Esophagus mucosa (tissue), 1 donor: ENCODE results near the gene DKK3. TPM values are rescaled to one million over a fixed set of nuclear protein-coding genes. Genes with fewer than 3 reads are reported as not detected.
A peak's percentile ranks its signal among the peaks of the same experiment; 100 is the strongest.

Source experiments
- ATAC-seq: fragments of 200-7000 bp; cut with Tn5 transposase; one replicate; pipeline ENCODE4 v1.9.1; 2020
- total RNA-seq: library from RNA; stranded (reverse); gene quantifications from one replicate; pipeline ENCODE4 v1.2.4, GENCODE V29; 2023
- donor health status: DM: yes; HTN: yes; CAD: no.

The DKK3 gene
- total RNA-seq, 1 donor from 2014 or later = 21.2 TPM

DNA sequence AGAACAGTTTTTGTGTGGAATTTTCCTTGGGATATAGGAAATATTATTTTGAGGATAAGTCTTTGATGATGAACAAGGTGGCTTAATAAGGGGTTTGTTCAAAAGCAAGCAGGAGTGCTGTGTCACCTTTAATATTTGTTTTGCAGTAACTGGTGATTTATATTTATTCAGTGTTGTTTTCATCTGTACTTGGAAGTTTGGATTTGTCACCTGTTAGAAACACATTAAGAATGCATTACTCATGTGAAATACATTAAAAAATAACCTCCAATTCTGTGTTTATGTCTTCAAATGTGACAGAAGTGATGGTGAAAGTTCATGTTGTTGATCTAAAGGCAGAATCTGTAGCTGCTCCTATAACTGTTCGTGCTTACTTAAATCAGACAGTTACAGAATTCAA lies 70.5 kb downstream of the DKK3 start:
- ATAC-seq = no peak

- ATAC-seq = no peak
Measured at GRCh38 chr11:11937433-11937832, 71.0 kb downstream of the DKK3 start.

DNA sequence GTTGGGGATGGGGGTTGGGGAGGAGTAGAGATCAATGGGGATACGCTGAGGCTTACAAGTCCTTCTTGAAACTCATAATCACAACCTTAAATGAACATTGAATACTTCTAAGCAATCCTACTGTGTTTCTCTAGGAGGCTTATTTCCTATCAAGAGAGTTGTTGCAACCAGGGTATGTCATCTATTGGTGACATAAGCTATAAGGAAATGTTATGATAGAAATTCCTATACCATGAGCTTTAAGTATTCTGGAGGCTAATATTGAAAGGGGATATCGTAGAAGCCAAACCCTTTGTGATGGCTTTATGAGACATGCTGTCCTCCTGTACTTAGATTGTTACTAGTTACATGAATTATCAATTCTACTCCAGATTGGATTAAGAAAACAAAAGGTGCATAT lies 72.9 kb downstream of the DKK3 start:
- ATAC-seq = no peak

- peak; percentile 69 for ATAC-seq
Measured at GRCh38 chr11:11931461-11932055, 76.9 kb downstream of the DKK3 start.

DNA sequence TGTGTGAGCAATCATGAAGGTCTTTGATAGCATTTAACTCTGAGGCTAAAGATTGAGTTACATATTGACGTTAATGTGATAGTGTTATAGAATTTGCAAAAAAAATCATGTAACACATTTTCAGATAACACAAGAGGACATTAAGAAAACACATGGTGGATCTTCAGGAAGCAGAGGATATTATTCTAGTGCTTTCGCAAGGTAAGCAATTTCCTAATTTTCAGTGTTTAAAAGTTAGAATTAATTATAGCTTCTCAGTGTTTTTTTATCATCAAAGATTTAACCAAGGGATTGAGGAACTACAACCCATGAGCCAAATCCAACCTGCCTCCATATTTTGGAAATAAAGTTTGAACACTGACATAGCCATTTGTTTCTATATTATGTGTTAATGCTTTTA lies 78.5 kb downstream of the DKK3 start:
- ATAC-seq = no peak

- ATAC-seq = no peak
Measured at GRCh38 chr11:11923828-11924227, 84.6 kb downstream of the DKK3 start.

- ATAC-seq = no peak
Measured at GRCh38 chr11:11916981-11917399, 91.4 kb downstream of the DKK3 start.

GRCh38 chr11:11915625-11916024 lies 92.8 kb downstream of the DKK3 start:
- no peak for ATAC-seq

DNA sequence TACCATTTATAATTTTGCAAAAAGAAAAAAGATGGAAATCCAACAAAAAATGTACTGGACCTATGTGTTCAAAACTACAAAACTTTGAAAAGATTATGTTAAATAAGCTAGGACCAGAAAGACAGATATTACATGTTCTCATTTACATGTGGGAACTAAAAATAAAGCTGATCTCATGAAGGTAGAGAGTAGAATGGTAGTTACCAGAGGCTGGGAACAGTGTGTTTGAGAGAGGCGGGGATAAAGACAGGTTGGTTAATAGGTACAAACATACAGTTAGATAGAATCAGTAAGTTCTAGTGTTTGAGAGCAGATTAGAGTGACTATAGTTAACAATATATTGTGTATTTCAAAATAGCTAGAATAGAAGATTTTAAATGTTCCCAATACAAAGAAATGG lies 95.0 kb downstream of the DKK3 start:
- ATAC-seq = no peak

Other genes with a start within 250 kb of the DKK3 start
- gene USP47, start 166.7 kb downstream of the DKK3 start, total RNA-seq = 26.2 TPM
- 15.5 TPM for gene MICAL2, start 102.0 kb upstream of the DKK3 start, total RNA-seq